ENCODE results near the gene AGPAT3. TPM values are rescaled to one million over a fixed set of nuclear protein-coding genes. Genes with fewer than 3 reads are reported as not detected.

Gene AGPAT3
- total and polyA plus RNA-seq, 2 experiments from 2014 or later: 41.0 to 51.2 TPM

DNA sequence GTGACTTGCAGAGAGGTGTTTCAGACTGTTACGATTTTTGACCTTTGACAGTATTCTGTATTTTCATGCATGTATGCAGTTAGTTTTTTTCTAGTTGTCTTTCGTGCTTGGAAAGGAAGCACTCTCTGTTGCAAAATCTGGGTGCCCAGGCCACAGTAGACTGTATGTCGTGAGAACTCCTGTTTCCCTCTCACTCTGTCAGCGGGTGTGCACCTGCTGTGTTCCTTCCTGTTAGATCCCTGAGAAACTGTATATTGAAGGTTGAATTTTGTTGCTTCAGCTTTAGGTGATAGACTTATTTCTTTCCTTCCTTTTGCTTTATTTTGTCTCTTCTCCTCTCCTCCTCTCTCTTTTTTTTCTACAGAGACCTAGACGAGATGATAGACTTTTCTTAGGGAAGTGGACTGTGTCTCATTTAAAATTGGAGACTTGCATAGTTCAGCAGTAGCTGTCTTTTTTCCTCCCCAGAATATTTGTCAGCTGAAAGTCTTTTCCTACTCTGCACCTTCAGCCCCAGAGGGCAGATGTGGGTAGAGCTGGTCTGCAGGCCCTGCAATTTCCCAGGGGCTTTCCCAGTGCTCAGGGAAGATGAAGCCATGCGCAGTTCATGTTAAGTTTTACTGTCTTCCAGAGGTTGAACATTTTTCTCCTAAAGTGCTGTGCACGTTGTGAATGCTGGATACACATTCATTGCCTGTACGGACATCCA, 148.5 kb downstream of the AGPAT3 start:
- DNase-seq (ENCODE audit: low spot score): peak; percentile 30

DNA sequence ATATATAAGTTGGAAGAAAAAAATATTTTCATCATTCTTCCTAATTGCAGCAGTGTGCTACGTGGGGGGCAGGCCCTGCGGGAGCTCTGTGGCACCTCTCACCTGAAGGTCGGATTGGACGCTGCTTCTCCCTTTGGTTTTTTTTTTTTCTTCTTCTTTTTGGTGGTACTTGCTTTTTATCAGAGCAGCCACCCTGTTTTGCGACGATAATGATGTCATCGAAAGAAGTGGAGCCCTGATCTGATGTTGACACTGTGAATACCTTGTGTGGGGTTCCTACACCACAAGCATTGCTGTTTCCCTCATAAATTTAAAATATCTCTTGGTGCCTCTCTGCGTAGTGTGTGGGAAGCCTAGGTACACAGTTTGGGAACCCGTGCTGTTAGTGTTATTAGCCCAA, 152.6 kb downstream of the AGPAT3 start:
- H3K4me1 ChIP-seq (ENCODE audit: insufficient read depth): peaks cover 12% of the 10 kb centered on the region
- no peaks in the 10 kb centered on the region for H3K27me3 ChIP-seq
- WGBS (ENCODE audit: low lambda C conversion rate, missing lambda C conversion rate): 94% methylated on average over 9 of the region's 9 CpGs
- H2AFZ ChIP-seq: no peak overlapping the region
- H3K4me2 ChIP-seq: no peak overlapping the region
- DNase-seq (ENCODE audit: low spot score): no peak
- no peaks in the 10 kb centered on the region for H3K9me3 ChIP-seq (ENCODE audit: low read depth)
- H3K27ac ChIP-seq: no peak overlapping the region
- H4K20me1 ChIP-seq (ENCODE audit: insufficient read depth, poor library complexity, severe bottlenecking): peaks cover 73% of the 10 kb centered on the region
- TF ChIP-seq, protein P1, sequence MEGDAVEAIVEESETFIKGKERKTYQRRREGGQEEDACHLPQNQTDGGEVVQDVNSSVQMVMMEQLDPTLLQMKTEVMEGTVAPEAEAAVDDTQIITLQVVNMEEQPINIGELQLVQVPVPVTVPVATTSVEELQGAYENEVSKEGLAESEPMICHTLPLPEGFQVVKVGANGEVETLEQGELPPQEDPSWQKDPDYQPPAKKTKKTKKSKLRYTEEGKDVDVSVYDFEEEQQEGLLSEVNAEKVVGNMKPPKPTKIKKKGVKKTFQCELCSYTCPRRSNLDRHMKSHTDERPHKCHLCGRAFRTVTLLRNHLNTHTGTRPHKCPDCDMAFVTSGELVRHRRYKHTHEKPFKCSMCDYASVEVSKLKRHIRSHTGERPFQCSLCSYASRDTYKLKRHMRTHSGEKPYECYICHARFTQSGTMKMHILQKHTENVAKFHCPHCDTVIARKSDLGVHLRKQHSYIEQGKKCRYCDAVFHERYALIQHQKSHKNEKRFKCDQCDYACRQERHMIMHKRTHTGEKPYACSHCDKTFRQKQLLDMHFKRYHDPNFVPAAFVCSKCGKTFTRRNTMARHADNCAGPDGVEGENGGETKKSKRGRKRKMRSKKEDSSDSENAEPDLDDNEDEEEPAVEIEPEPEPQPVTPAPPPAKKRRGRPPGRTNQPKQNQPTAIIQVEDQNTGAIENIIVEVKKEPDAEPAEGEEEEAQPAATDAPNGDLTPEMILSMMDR (IDR thresholded peaks at IDR 0.05; ENCODE audit: poor library complexity): no peak
- TF ChIP-seq EZH2phosphoT487 (IDR thresholded peaks at IDR 0.05; ENCODE audit: low read depth, severe bottlenecking, unreplicated experiment): no peak
- no peak for TF ChIP-seq EZH2 (IDR thresholded peaks at IDR 0.05; ENCODE audit: borderline replicate concordance)
- no peaks in the 10 kb centered on the region for H3K36me3 ChIP-seq (replicated peaks; ENCODE audit: insufficient read depth, low read depth)
- H3K9me2 ChIP-seq (replicated peaks; ENCODE audit: insufficient read depth): no peaks in the 10 kb centered on the region
- H3K79me2 ChIP-seq: peaks cover 96% of the 10 kb centered on the region
- H3K4me3 ChIP-seq: no peak overlapping the region

More for the DNA sequence above, 148.5 kb downstream of the AGPAT3 start:
- Histone ChIP-seq H3K36me3 (replicated peaks; ENCODE audit: insufficient read depth, low read depth) (no peaks in the 10 kb centered on the region), H3K27me3 (no peaks in the 10 kb centered on the region), H3K4me1 (ENCODE audit: insufficient read depth) (peaks cover 18% of the 10 kb centered on the region), H3K79me2 (peaks cover 67% of the 10 kb centered on the region), H4K20me1 (ENCODE audit: insufficient read depth, poor library complexity, severe bottlenecking) (peaks cover 43% of the 10 kb centered on the region), H3K27ac (peak overlapping the region; percentile 98), H3K9me3 (ENCODE audit: low read depth) (no peaks in the 10 kb centered on the region), H2AFZ (peak overlapping the region; percentile 43), H3K4me3 (peak overlapping the region; percentile 78), H3K9me2 (replicated peaks; ENCODE audit: insufficient read depth) (no peaks in the 10 kb centered on the region), H3K4me2 (peak overlapping the region; percentile 96)
- 32% methylated on average over 8 of the region's 8 CpGs for WGBS (ENCODE audit: low lambda C conversion rate, missing lambda C conversion rate)
- TF ChIP-seq EZH2phosphoT487 (IDR thresholded peaks at IDR 0.05; ENCODE audit: low read depth, severe bottlenecking, unreplicated experiment) (no peak), EZH2 (IDR thresholded peaks at IDR 0.05; ENCODE audit: borderline replicate concordance) (no peak)
- TF ChIP-seq, protein P1 (IDR thresholded peaks at IDR 0.05; ENCODE audit: poor library complexity): no peak

DNA sequence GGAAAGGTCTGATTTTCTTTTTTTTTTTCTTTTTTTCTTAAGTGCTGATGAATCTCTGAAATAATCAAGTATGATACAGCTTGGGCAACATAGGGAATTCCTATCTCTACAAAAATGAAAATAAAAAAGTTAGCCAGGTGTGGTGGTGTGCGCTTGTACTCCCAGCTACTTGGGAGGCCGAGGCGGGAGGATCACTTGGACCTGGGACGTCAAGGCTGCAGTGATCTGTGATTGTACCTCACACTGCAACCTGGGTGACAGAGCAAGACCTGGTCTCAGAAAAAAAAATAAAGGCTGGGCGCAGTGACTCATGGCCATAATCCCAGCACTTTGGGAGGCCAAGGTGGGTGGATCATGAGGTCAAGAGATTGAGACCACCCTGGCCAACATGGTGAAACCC, 153.1 kb downstream of the AGPAT3 start:
- no peak overlapping the region for H3K4me2 ChIP-seq
- peaks cover 97% of the 10 kb centered on the region for H3K79me2 ChIP-seq
- H3K4me3 ChIP-seq: no peak overlapping the region
- peaks cover 73% of the 10 kb centered on the region for H4K20me1 ChIP-seq (ENCODE audit: insufficient read depth, poor library complexity, severe bottlenecking)
- H3K4me1 ChIP-seq (ENCODE audit: insufficient read depth): peaks cover 12% of the 10 kb centered on the region
- H3K27ac ChIP-seq: no peak overlapping the region
- H3K9me3 ChIP-seq (ENCODE audit: low read depth): no peaks in the 10 kb centered on the region
- H3K36me3 ChIP-seq (replicated peaks; ENCODE audit: insufficient read depth, low read depth): no peaks in the 10 kb centered on the region
- H3K27me3 ChIP-seq: no peaks in the 10 kb centered on the region
- no peak overlapping the region for H2AFZ ChIP-seq
- no peaks in the 10 kb centered on the region for H3K9me2 ChIP-seq (replicated peaks; ENCODE audit: insufficient read depth)
- DNase-seq (ENCODE audit: low spot score): no peak
- WGBS (ENCODE audit: low lambda C conversion rate, missing lambda C conversion rate): 94% methylated on average over 5 of the region's 5 CpGs
- TF ChIP-seq EZH2phosphoT487 (IDR thresholded peaks at IDR 0.05; ENCODE audit: low read depth, severe bottlenecking, unreplicated experiment): no peak
- TF ChIP-seq EZH2 (IDR thresholded peaks at IDR 0.05; ENCODE audit: borderline replicate concordance): no peak
- TF ChIP-seq, protein P1 (IDR thresholded peaks at IDR 0.05; ENCODE audit: poor library complexity): no peak

All from hepatocyte (in vitro differentiated cells).